Keratinocyte (primary cell): ENCODE results near the gene ROR1.

Experiments used
- CTCF ChIP-seq, 3 experiments: IDR thresholded peaks in 1 of 3; conservative IDR thresholded peaks in 1 of 3; optimal IDR thresholded peaks in 1 of 3; 2 replicates in 2 of 3; 3 replicates in 1 of 3; pipeline versions ENCODE3 to v1.5.1; 2011; ENCODE audit warnings: low read length in 3 of 3, mild to moderate bottlenecking in 3 of 3, moderate library complexity in 2 of 3, control low read depth in 1 of 3, inconsistent platforms in 1 of 3; ENCODE audit not compliant: insufficient read depth in 2 of 3; ENCODE audit errors: extremely low read depth in 1 of 3
- EZH2 ChIP-seq: IDR thresholded peaks from one replicate; pipeline ENCODE4 v1.6.1; 2012; ENCODE audit warnings: inconsistent platforms, mild to moderate bottlenecking, low read length, moderate library complexity

DNA sequence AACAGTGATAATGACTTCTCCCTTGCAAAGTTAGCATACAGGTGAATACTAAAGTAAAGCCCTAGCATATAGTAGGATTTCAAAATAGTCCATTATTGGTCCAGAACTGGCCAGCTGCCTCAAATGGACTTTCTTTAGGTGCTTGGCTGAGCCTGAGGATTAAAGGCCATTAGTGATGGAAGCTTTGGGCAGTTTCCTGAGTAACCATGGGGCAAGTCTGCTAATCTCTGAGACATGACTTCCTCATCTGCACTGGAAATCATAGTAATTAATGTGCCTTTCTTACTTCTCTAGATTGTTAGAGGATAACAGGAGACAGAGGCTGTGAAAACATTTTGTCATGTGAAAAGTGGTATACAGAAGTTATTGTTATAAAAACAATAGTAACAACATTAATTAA is 273.1 kb downstream of the ROR1 start:
- TF ChIP-seq CTCF (optimal IDR thresholded peaks at IDR 0.05 in 1 of 3, IDR thresholded peaks at IDR 0.05 in 1 of 3, conservative IDR thresholded peaks at IDR 0.05 in 1 of 3; ENCODE audit: extremely low read depth in 1 of 3, insufficient read depth in 2 of 3, low read length in 3 of 3) (no peak), EZH2 (no peak)
